Measurements from ENCODE around the gene IRF2. TPM values are rescaled to one million over a fixed set of nuclear protein-coding genes. Genes with fewer than 3 reads are reported as not detected.

The IRF2 gene
- total RNA-seq, 4 donors from 2014 or later = 16.9 to 53.1 (median 28.9) TPM

DNA sequence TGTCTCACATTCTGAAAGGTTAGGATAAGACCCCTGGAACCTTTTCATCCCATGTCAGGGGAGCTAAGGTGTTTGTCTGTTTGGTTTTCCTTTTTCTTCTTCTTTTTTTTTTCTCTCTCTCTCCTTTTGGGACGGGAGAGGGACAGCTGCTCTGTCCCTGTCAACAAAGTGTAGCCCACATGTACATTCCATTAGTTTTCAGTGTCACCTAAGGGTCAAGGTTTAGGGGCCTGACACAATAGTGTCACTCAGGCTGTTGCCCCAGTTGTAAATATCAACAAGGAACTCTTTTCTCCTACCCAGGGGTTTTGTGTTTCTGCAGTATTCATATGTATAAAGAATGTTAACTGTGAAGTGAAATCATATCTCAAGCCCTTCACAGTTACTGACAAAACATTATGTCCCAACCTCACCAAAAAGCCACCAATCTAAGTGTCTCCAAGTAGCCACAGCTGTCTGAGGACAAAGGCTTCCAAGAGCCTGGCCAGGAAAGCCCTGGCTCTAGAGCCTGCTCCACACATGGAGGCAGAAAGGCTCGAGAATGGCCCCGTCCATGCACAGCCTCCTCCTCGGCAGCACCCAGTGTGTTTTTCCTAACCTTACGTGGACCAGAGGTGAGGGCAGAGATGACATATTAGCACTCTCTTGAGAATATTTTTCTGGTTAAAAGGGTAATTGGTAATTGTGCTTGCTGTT is 9.4 kb downstream of the IRF2 start:
- ATAC-seq (ENCODE audit: low FRiP score) (no peak), DNase-seq (ENCODE audit: low spot score) (no peak)
- TF ChIP-seq, protein P1, sequence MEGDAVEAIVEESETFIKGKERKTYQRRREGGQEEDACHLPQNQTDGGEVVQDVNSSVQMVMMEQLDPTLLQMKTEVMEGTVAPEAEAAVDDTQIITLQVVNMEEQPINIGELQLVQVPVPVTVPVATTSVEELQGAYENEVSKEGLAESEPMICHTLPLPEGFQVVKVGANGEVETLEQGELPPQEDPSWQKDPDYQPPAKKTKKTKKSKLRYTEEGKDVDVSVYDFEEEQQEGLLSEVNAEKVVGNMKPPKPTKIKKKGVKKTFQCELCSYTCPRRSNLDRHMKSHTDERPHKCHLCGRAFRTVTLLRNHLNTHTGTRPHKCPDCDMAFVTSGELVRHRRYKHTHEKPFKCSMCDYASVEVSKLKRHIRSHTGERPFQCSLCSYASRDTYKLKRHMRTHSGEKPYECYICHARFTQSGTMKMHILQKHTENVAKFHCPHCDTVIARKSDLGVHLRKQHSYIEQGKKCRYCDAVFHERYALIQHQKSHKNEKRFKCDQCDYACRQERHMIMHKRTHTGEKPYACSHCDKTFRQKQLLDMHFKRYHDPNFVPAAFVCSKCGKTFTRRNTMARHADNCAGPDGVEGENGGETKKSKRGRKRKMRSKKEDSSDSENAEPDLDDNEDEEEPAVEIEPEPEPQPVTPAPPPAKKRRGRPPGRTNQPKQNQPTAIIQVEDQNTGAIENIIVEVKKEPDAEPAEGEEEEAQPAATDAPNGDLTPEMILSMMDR (IDR thresholded peaks at IDR 0.05) = no peak

DNA sequence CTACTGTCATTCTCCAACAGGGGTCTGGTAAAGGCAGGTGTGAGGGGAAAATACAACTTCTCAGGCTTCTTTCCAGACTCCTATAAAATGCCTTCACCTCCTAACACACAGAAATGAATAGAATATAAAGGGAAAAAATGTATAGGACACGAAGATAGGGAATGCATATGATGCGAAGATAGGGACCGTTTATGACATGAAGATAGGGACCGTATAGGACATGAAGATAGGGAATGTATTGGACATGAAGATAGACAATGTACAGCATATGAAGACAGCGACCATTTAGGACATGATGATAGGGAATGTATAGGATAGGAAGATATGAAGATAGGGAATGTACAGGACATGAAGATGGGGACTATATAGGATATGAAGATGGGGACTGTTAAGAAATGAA is 10.5 kb downstream of the IRF2 start:
- TF ChIP-seq, protein P1 (IDR thresholded peaks at IDR 0.05) = no peak
- no peak for DNase-seq (ENCODE audit: low spot score)
- no peak for ATAC-seq (ENCODE audit: low FRiP score)

DNA sequence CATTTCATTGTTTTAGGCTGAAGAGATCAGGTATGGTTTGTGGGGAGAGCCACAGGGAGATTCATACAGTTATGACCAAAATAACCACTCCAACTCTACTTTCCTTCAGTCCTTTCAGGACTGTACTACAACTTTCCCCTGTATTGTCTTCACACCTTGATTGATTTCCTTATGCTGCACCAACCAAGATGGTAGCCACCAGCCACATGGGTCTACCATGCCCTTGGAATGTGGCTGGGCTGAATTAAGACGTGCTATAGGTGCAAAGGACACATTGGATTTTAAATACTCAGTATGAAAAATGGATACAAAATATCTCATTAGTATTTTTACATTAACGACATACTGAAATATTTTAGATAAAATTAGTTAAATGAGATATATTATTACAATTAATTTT is 11.2 kb downstream of the IRF2 start:
- ATAC-seq (ENCODE audit: low FRiP score) (no peak), DNase-seq (ENCODE audit: low spot score) (no peak)

GRCh38 chr4:184462724-184463123 is 11.6 kb downstream of the IRF2 start:
- ATAC-seq (ENCODE audit: low FRiP score) = no peak

More for the DNA sequence above, 11.2 kb downstream of the IRF2 start:
- TF ChIP-seq, protein P1 (IDR thresholded peaks at IDR 0.05) = no peak

GRCh38 chr4:184461711-184462441 is 12.5 kb downstream of the IRF2 start:
- DNase-seq (ENCODE audit: low spot score) (no peak), ATAC-seq (ENCODE audit: low FRiP score) (no peak)
- TF ChIP-seq, protein P1 (IDR thresholded peaks at IDR 0.05) = no peak

More at GRCh38 chr4:184462724-184463123, 11.6 kb downstream of the IRF2 start:
- TF ChIP-seq, protein P1 (IDR thresholded peaks at IDR 0.05) = no peak
- DNase-seq (ENCODE audit: low spot score) = no peak

DNA sequence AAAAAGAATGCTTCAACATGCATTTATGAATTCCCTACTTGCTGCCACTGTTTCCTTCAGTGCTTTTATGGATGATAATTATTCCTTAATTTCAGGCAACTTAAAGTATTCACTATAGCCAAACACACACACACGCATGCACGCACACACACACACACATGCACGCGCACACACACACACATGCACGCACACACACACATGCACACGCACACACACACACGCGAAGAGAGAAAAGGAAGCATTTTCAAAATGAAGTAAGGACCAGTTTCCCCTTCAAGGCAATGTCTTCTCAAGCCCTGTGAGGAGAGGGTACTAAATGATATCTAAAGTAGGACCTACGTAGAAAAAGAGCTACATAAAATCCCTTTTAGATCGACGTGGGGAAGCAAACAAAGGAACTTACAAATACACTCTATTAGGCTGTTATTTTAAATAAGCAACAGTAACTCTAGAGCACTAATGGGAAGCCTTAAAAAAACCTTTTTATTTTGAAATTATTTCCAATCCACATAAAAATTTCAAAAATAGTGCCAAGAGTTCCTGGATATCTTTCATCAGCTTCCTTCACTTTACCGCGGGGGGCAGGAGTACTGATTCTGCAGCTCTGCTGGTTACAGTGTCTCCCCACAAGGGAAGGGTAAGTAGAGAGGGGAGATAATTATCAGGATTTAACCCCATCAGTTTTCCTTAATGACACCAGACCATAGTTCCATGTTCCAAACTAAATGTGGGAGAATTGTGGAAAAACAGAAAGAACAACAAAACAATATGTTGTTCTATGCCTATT is 13.7 kb downstream of the IRF2 start:
- no peak for ATAC-seq (ENCODE audit: low FRiP score)
- no peak for DNase-seq (ENCODE audit: low spot score)
- TF ChIP-seq, protein P1 (IDR thresholded peaks at IDR 0.05) = no peak

Data from omental fat pad (tissue), 4 donors.